HG03558 (cell line): Measurements from ENCODE around the gene HABP4.

ENCODE experiments used
- ATAC-seq: cut with Tn5 transposase; IDR thresholded peaks from one replicate; pipeline ENCODE4 v1.9.1; 2021; ENCODE audit warnings: moderate number of reproducible peaks; ENCODE audit not compliant: unreplicated experiment; ENCODE audit errors: extremely low read depth

The HABP4 gene

GRCh38 chr9:96467784-96468183, 17.8 kb downstream of the HABP4 start:
- ATAC-seq = no peak

- no peak for ATAC-seq
These were observed 26.0 kb downstream of the HABP4 start for GRCh38 chr9:96476013-96476412.

GRCh38 chr9:96476591-96476990, 26.6 kb downstream of the HABP4 start:
- ATAC-seq = no peak

GRCh38 chr9:96478829-96479371, 28.9 kb downstream of the HABP4 start:
- ATAC-seq = peak; percentile 51

GRCh38 chr9:96480736-96481135, 30.8 kb downstream of the HABP4 start:
- no peak for ATAC-seq

- no peak for ATAC-seq
These were observed 32.5 kb downstream of the HABP4 start for GRCh38 chr9:96482476-96482875.

GRCh38 chr9:96483197-96483596, 33.2 kb downstream of the HABP4 start:
- no peak for ATAC-seq

GRCh38 chr9:96483733-96484390, 33.9 kb downstream of the HABP4 start:
- no peak for ATAC-seq

GRCh38 chr9:96484521-96484931, 34.6 kb downstream of the HABP4 start:
- peak; percentile 88 for ATAC-seq

GRCh38 chr9:96485280-96485679, 35.3 kb downstream of the HABP4 start:
- no peak for ATAC-seq

GRCh38 chr9:96486386-96487028, 36.5 kb downstream of the HABP4 start:
- ATAC-seq = no peak

- ATAC-seq = no peak
These were observed 37.0 kb downstream of the HABP4 start for GRCh38 chr9:96487029-96487396.

- no peak for ATAC-seq
These were observed 38.0 kb downstream of the HABP4 start for GRCh38 chr9:96487949-96488348.

GRCh38 chr9:96489482-96489979, 39.6 kb downstream of the HABP4 start:
- no peak for ATAC-seq

GRCh38 chr9:96490534-96491078, 40.6 kb downstream of the HABP4 start:
- no peak for ATAC-seq

GRCh38 chr9:96491079-96491879, 41.3 kb downstream of the HABP4 start:
- ATAC-seq = no peak

GRCh38 chr9:96491880-96492525, 42.0 kb downstream of the HABP4 start:
- no peak for ATAC-seq

GRCh38 chr9:96492993-96493531, 43.1 kb downstream of the HABP4 start:
- ATAC-seq = no peak

GRCh38 chr9:96493757-96494156, 43.8 kb downstream of the HABP4 start:
- ATAC-seq = no peak
